HepG2 (cell line): ENCODE measurements around the gene HIPK2. TPM values are rescaled to one million over a fixed set of nuclear protein-coding genes. Genes with fewer than 3 reads are reported as not detected.

Experiments
- ATAC-seq: fragments of 200-7000 bp; cut with Tn5 transposase; 3 replicates; pipeline ENCODE4 v1.9.1; 2020; ENCODE audit warnings: mild to moderate bottlenecking, moderate library complexity
- BruUV-seq: library from RNA; stranded (reverse); fragments of 400-500 nt; replicated peaks from 2 replicates; lab custom pipeline; 2021; lab: Mats Ljungman, UMichigan
- CTCF ChIA-PET: fragments of 300-600 bp; formaldehyde crosslinking; extraction: SDS; loops from one replicate; lab custom pipeline; 2021; ENCODE audit warnings: low total read pairs, inconsistent platforms, low intra/inter-chr PET ratio; lab: Yijun Ruan, JAX
- POLR2A ChIA-PET: fragments of 350-600 bp; sonication (Branson Sonifier 250); formaldehyde crosslinking; loops from one replicate; lab custom pipeline; 2020; ENCODE audit warnings: antibody characterized with exemption, inconsistent platforms; lab: Yijun Ruan, JAX
- DNase-seq: peaks from one replicate; pipeline ENCODE4 v3.0.0-alpha.2; 2015; ENCODE audit warnings: low spot score
- FAIRE-seq: peaks from 3 replicates; lab custom pipeline; 2011; peaks lifted over from hg19 to GRCh38; lab: Jason Lieb, UNC
- H2AFZ ChIP-seq: one replicate; pipeline ENCODE4 v1.6.1; 2011; ENCODE audit warnings: low read length, inconsistent platforms
- H3K27ac ChIP-seq: fragments of 300-600 bp; 3 replicates; pipeline ENCODE4 v1.8.0; 2011; ENCODE audit warnings: mixed run types, mild to moderate bottlenecking, mixed read lengths, low read length, inconsistent platforms; ENCODE audit not compliant: insufficient read depth; ENCODE audit errors: extremely low read length
- H3K27me3 ChIP-seq, 2 experiments: fragments of 200-600 bp in 1 of 2; 2 replicates in 1 of 2; 3 replicates in 1 of 2; pipeline versions ENCODE4 v1.6.0 to v1.8.0; 2011; ENCODE audit warnings: low read length in 2 of 2, mild to moderate bottlenecking in 2 of 2, moderate library complexity in 2 of 2, inconsistent platforms in 1 of 2; ENCODE audit not compliant: insufficient read depth in 2 of 2, control insufficient read depth in 1 of 2
- H3K36me3 ChIP-seq, 2 experiments: fragments of 200-600 bp in 1 of 2; replicated peaks in 1 of 2; 2 replicates in 1 of 2; 3 replicates in 1 of 2; pipeline versions ENCODE4 v1.5.1 to v1.8.0; 2011; ENCODE audit warnings: low read length in 2 of 2, inconsistent platforms in 1 of 2; ENCODE audit not compliant: insufficient read depth in 2 of 2, control insufficient read depth in 1 of 2
- H3K4me1 ChIP-seq: 2 replicates; pipeline ENCODE4 v1.5.1; 2012; ENCODE audit warnings: low read length, inconsistent platforms; ENCODE audit not compliant: insufficient read depth
- H3K4me2 ChIP-seq: 2 replicates; pipeline ENCODE4 v1.6.0; 2011; ENCODE audit warnings: low read depth, low read length, inconsistent platforms
- H3K4me3 ChIP-seq, 3 experiments: fragments of 200-600 bp in 1 of 3; sonication (generic), shearing (Covaris generic) in 1 of 3; replicated peaks in 1 of 3; 2 replicates each; pipeline ENCODE4 v1.5.1; 2011 to 2016; ENCODE audit warnings: low read length in 3 of 3, inconsistent platforms in 2 of 3, low read depth in 2 of 3, mild to moderate bottlenecking in 2 of 3, control low read depth in 1 of 3, mixed read lengths in 1 of 3; ENCODE audit not compliant: insufficient read depth in 1 of 3
- H3K79me2 ChIP-seq: one replicate; pipeline ENCODE4 v1.6.1; 2011; ENCODE audit warnings: low read length, inconsistent platforms; ENCODE audit not compliant: insufficient read depth
- H3K9ac ChIP-seq: 2 replicates; pipeline ENCODE4 v1.6.0; 2011; ENCODE audit warnings: mild to moderate bottlenecking, low read depth, low read length, inconsistent platforms; ENCODE audit not compliant: insufficient read depth
- H3K9me3 ChIP-seq: 2 replicates; pipeline ENCODE4 v1.5.1; 2012; ENCODE audit warnings: mild to moderate bottlenecking, low read length
- H4K20me1 ChIP-seq: 2 replicates; pipeline ENCODE4 v1.6.0; 2011; ENCODE audit warnings: inconsistent platforms, mild to moderate bottlenecking, low read length, moderate library complexity; ENCODE audit not compliant: insufficient read depth
- FUBP1 ChIP-seq: sonication (generic); formaldehyde crosslinking; IDR thresholded peaks from 2 replicates; pipeline ENCODE4 v1.5.1; 2020; ENCODE audit warnings: missing genetic modification reagents, mild to moderate bottlenecking, borderline replicate concordance
- PHB2 ChIP-seq: fragments of 450-650 bp; IDR thresholded peaks from 2 replicates; pipeline ENCODE4 v1.6.1; 2018; ENCODE audit not compliant: partially characterized antibody
- SNAPC5 ChIP-seq: sonication (generic); formaldehyde crosslinking; IDR thresholded peaks from 2 replicates; pipeline ENCODE4 v1.8.1; 2023; ENCODE audit warnings: mild to moderate bottlenecking, missing genetic modification reagents, borderline replicate concordance
- TRIM22 ChIP-seq: fragments of 450-650 bp; IDR thresholded peaks from 2 replicates; pipeline ENCODE4 v1.6.1; 2017
- ZBTB26 ChIP-seq: IDR thresholded peaks from 2 replicates; pipeline ENCODE4 v1.6.1; 2016; ENCODE audit warnings: missing compliant biosample characterization, missing genetic modification reagents, borderline replicate concordance
- ZHX2 ChIP-seq, 2 experiments: sonication (generic) in 1 of 2; formaldehyde crosslinking in 1 of 2; IDR thresholded peaks; 2 replicates each; pipeline versions ENCODE4 v1.6.1 to v1.9.0; 2014 to 2022; ENCODE audit warnings: antibody characterized with exemption in 1 of 2, borderline replicate concordance in 1 of 2, inconsistent platforms in 1 of 2, low read depth in 1 of 2, missing genetic modification reagents in 1 of 2
- ZNF337 ChIP-seq: sonication (generic); formaldehyde crosslinking; IDR thresholded peaks from 2 replicates; pipeline ENCODE4 v1.5.1; 2020; ENCODE audit warnings: missing genetic modification reagents, low read depth, mild to moderate bottlenecking, borderline replicate concordance
- ZNF773 ChIP-seq: sonication (generic); formaldehyde crosslinking; IDR thresholded peaks from 2 replicates; pipeline ENCODE4 v1.4.0; 2020; ENCODE audit warnings: missing genetic modification reagents, borderline replicate concordance
- WGBS: methylation state at CpG from one replicate; pipeline ENCODE4 v1.1.6; 2017; ENCODE audit warnings: low lambda C conversion rate; 5-methylcytosine and 5-hydroxymethylcytosine counted together
- in situ Hi-C: cut with HindIII; loops from 2 replicates; pipeline ENCODE4 v1.10.0; 2017; ENCODE audit warnings: low pct_unique_long_range_greater_than_20kb; ENCODE audit not compliant: extremely low pct_ligation_motif_present
- intact Hi-C: fragments of 100-400 bp; cut with micrococcal nuclease; formaldehyde crosslinking; loops from one replicate; pipeline ENCODE4 v1.10.0; 2022; ENCODE audit not compliant: unreplicated experiment
- polyA plus RNA-seq, 8 experiments: library from polyadenylated mRNA; depleted of rRNA in 3 of 8; stranded (reverse) in 7 of 8; unstranded in 1 of 8; fragments of >200 nt; fragmentation: Illumina TruSeq in 4 of 8; extraction: Trizol in 4 of 8; gene quantifications; 2 replicates each; pipeline versions ENCODE4 v1.2.1 to v1.2.3, GENCODE V29; 2011 to 2016; ENCODE audit warnings: low read depth in 4 of 8, missing spikeins in 1 of 8, mixed read lengths in 1 of 8; ENCODE audit not compliant: insufficient read depth in 1 of 8
- total RNA-seq, 5 experiments: library from RNA; depleted of rRNA; stranded (reverse); fragments of >200 nt; fragmentation: Illumina TruSeq; extraction: Trizol; gene quantifications; 2 replicates each; pipeline ENCODE4 v1.2.3, GENCODE V29; 2016; ENCODE audit warnings: low read depth in 1 of 5

The HIPK2 gene
- total and polyA plus RNA-seq, 2 of the 13 experiments (the other 11 are each of a cell fraction or from before 2014, with no cell fraction given), result 14.4 to 20.2 TPM

GRCh38 chr7:139807009-139807408 lies 29.2 kb upstream of the HIPK2 start (continued):
- TF ChIP-seq ZBTB26 (CRISPR knock-in tag) (no peak), TRIM22 (no peak), PHB2 (no peak), SNAPC5 (CRISPR knock-in tag) (no peak), FUBP1 (CRISPR knock-in tag) (no peak)
- TF ChIP-seq, all 625 proteins: peak for 27

GRCh38 chr7:139804571-139804970 lies 26.8 kb upstream of the HIPK2 start:
- H3K27me3 ChIP-seq, result no peaks in the 10 kb centered on the region
- 100% methylated on average over 1 of the region's 1 CpG for WGBS
- no peak overlapping the region for H3K4me2 ChIP-seq
- H3K4me1 ChIP-seq, result peaks cover 15% of the 10 kb centered on the region
- H4K20me1 ChIP-seq, result no peaks in the 10 kb centered on the region
- CTCF ChIA-PET, result no interaction called here
- H3K27ac ChIP-seq, result no peak overlapping the region
- intact Hi-C loops (no loop called here), in situ Hi-C loops (no loop called here)
- no peak overlapping the region for H2AFZ ChIP-seq
- no peak for ATAC-seq
- DNase-seq, result no peak
- no peaks in the 10 kb centered on the region for H3K36me3 ChIP-seq
- BruUV-seq, result no TSS peak
- no peaks in the 10 kb centered on the region for H3K79me2 ChIP-seq
- no peak overlapping the region for H3K9ac ChIP-seq
- peaks cover 15% of the 10 kb centered on the region for H3K9me3 ChIP-seq
- H3K4me3 ChIP-seq, result no peak overlapping the region
- FAIRE-seq, result no peak
- POLR2A ChIA-PET, result no interaction called here
- TF ChIP-seq ZNF337 (CRISPR knock-in tag), result no peak
- TF ChIP-seq ZNF773, result no peak
- no peak for TF ChIP-seq ZHX2 (IDR thresholded peaks at IDR 0.05; ENCODE audit: low read depth)
- TF ChIP-seq ZHX2 (CRISPR knock-in tag; IDR thresholded peaks at IDR 0.05; ENCODE audit: borderline replicate concordance), result no peak
